Measurements from ENCODE around the gene MTFP1.

MTFP1 gene, protein sequence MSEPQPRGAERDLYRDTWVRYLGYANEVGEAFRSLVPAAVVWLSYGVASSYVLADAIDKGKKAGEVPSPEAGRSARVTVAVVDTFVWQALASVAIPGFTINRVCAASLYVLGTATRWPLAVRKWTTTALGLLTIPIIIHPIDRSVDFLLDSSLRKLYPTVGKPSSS

DNA sequence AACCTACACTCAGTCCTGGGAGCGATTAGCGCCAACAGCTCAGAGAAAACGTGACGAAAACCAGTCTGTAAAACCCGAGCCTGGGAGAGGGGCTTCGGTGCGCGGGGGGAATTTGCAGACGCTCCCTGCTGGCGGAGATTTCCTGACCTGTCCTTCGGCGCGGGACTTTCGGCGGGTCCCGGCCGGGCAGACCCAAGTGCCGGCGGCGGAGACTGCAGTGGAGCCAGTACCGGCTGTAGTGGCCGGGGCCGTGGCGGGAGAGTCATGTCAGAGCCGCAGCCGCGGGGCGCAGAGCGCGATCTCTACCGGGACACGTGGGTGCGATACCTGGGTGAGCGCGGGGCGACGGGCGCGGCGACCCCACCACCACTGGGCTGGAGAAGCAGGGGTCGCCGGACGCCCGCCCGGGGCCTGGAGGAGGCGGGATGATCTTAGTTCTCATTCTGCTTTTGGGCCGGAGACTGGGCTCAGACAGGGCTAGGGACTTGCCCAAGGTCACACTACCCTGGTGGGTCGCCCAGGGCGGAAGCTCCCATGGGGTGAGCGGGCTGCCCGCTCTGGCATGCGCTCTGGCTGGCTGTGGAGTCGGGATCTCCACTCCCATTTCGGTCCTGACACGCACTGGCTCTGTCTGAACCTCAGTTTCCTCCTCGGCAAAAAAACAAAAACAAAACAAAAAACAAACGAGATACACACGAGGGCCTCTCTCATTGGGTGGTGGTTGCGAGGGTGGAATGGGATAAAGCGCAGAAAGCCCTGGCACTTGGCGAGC, at the start of gene MTFP1:
MTFP1 (plus strand) TSS at position 153 of the 772 bp plus-strand sequence; CDS start at position 265, 112 bp downstream.
- TF ChIP-seq, protein P1, sequence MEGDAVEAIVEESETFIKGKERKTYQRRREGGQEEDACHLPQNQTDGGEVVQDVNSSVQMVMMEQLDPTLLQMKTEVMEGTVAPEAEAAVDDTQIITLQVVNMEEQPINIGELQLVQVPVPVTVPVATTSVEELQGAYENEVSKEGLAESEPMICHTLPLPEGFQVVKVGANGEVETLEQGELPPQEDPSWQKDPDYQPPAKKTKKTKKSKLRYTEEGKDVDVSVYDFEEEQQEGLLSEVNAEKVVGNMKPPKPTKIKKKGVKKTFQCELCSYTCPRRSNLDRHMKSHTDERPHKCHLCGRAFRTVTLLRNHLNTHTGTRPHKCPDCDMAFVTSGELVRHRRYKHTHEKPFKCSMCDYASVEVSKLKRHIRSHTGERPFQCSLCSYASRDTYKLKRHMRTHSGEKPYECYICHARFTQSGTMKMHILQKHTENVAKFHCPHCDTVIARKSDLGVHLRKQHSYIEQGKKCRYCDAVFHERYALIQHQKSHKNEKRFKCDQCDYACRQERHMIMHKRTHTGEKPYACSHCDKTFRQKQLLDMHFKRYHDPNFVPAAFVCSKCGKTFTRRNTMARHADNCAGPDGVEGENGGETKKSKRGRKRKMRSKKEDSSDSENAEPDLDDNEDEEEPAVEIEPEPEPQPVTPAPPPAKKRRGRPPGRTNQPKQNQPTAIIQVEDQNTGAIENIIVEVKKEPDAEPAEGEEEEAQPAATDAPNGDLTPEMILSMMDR (IDR thresholded peaks at IDR 0.05; ENCODE audit: insufficient read depth, missing control alignments): no peak
- DNase-seq (ENCODE audit: insufficient read length, low spot score) (no peak), FAIRE-seq (no peak)

GRCh38 chr22:30380011-30380410, 45.6 kb upstream of the MTFP1 start:
- DNase-seq (ENCODE audit: insufficient read length, low spot score) (no peak), FAIRE-seq (no peak)
- TF ChIP-seq, protein P1 (IDR thresholded peaks at IDR 0.05; ENCODE audit: insufficient read depth, missing control alignments): no peak

DNA sequence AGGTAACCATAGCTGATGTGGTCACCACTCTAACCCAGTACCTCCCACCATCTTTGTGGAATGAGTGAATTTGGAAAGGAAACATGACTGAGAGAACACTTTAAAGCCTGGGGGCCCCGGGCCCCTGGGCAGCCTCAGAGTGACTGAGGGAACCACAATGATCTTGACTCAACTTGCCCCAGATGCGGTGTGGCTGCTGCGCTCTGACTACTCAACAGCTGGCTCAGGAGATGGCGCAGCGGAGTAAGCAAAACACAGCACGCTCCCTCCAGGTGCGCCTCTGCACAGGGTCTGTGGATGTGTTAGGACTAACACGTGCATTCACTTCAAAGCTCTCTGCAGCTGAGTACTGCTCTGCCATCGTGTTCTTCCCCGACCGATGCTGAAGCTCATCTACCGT, 44.3 kb upstream of the MTFP1 start:
- DNase-seq (ENCODE audit: insufficient read length, low spot score) (no peak), FAIRE-seq (no peak)
- TF ChIP-seq, protein P1 (IDR thresholded peaks at IDR 0.05; ENCODE audit: insufficient read depth, missing control alignments): no peak

DNA sequence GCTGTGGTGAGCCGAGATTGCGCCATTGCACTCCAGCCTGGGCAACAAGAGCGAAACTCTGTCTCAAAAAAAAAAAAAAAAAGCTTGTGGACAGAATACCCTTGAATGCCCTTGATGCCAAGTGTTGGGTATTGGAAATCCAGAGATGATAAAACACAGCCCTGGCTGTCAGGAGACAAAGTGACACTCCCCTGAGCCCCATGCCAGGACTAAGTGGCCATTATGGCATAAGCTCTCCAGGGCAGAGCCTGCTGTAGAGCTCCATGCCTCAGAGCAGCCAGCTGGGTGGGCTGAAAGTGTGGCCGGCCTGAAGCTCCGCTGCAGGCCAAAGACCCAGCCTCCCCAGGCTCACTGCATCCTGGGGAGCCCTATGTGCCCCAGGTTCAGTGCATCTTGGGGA, 43.2 kb upstream of the MTFP1 start:
- no peak for FAIRE-seq

GRCh38 chr22:30383061-30383460, 42.5 kb upstream of the MTFP1 start:
- TF ChIP-seq, protein P1 (IDR thresholded peaks at IDR 0.05; ENCODE audit: insufficient read depth, missing control alignments): no peak
- FAIRE-seq (no peak), DNase-seq (ENCODE audit: insufficient read length, low spot score) (no peak)

More for the DNA sequence above, 43.2 kb upstream of the MTFP1 start:
- DNase-seq (ENCODE audit: insufficient read length, low spot score): no peak
- TF ChIP-seq, protein P1 (IDR thresholded peaks at IDR 0.05; ENCODE audit: insufficient read depth, missing control alignments): no peak

DNA sequence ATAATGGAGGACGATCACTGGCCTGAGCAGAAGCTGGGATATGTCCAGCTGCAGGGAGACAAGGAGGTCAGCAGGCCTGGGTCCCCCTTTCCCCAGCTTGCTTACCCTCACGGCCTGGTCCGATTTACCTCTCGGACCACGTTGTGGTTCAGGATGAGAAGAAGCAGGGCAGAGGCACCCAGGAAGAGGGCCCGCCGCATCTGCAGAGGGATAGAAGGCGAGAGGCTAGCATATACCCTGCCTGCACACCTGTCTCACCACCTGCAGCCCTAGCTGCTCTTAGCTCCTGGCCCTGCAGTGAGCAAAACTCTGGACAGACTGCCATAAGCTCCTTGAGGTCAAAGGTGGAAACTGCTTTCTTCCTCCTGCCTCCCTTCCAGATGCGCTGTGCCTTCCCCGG, 39.6 kb upstream of the MTFP1 start:
- DNase-seq (ENCODE audit: insufficient read length, low spot score) (no peak), FAIRE-seq (no peak)
- TF ChIP-seq, protein P1 (IDR thresholded peaks at IDR 0.05; ENCODE audit: insufficient read depth, missing control alignments): no peak

DNA sequence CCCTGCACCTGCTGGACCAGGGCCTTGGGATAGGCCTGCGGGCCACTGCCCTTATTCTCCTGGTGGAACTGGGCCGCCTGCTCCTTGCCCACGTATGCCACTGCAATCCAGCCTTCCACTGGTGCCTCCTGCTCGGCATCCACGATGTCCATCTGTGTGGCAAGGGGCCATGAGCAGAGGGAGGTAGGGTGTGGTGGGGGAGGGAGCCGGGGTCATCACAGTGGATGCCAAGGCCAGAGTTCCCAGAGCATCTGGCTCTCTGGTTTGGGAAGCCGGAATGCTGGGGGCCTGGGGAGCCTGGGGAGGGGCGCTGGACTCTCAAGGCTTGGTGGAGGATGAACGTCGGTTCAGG, 39.0 kb upstream of the MTFP1 start:
- DNase-seq (ENCODE audit: insufficient read length, low spot score): no peak
- FAIRE-seq: no peak
- TF ChIP-seq, protein P1 (IDR thresholded peaks at IDR 0.05; ENCODE audit: insufficient read depth, missing control alignments): no peak
